HG02588 (cell line): ENCODE results near the gene TAF6.

Experiments
- ATAC-seq: cut with Tn5 transposase; IDR thresholded peaks from one replicate; pipeline ENCODE4 v1.9.1; 2021; ENCODE audit warnings: mild to moderate bottlenecking, moderate library complexity; ENCODE audit not compliant: unreplicated experiment

The TAF6 gene

DNA sequence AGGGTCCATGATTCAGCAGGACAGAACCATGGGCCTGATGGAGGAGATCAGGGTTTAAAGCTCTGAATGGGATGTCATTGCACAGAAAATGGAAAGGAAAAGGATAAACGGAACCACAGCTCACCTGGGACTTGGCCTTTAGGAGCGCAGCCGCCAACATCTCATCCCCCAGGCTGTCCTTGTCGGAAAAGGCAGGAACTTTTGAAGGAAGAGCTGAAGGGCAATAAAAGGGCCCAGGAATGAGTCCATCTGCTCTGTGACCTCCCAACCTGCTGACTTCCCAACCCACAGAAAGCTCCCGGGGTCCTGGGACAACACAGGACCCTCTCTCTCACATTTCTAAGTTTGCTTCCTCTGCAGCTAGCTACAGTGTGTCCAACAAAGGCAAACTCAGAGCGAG, 43.7 kb downstream of the TAF6 start:
- no peak for ATAC-seq

DNA sequence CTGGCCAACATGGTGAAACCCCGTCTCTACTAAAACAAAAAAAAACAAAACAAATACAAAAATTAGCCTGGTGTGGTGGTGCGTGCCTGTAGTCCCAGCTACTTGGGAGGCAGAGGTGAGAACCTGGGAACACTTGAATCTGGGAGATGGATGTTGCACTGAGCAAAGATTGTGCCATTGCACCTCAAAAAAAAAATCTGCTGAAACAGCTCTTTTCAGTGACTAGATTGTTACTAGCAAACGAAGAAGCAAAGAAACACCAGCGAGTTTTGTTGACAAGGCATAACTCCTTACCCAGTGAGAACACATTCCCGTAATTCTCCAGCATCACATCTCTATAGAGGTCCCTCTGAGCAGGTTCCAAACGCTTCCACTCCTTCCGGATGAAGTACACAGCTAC, 44.3 kb downstream of the TAF6 start:
- no peak for ATAC-seq

DNA sequence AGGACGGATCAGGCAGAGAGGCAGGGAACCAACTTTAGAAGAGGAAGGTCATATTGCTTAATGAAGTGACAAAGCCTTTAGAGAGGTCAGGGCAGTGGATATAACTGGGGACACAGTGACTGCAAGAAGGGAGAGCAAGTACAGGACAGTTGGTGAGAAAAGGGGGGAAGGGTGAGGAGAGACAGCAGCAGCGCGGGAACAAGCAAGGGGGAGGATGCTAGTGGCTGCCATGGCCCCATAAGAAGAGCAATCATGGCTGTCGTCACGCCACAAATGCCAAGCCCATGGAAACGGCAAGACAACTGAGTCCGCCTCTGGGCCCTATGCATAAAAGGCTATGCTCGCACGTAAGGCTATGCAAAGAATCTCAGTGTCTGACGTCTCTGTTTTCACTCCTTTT, 46.7 kb downstream of the TAF6 start:
- ATAC-seq, result no peak

DNA sequence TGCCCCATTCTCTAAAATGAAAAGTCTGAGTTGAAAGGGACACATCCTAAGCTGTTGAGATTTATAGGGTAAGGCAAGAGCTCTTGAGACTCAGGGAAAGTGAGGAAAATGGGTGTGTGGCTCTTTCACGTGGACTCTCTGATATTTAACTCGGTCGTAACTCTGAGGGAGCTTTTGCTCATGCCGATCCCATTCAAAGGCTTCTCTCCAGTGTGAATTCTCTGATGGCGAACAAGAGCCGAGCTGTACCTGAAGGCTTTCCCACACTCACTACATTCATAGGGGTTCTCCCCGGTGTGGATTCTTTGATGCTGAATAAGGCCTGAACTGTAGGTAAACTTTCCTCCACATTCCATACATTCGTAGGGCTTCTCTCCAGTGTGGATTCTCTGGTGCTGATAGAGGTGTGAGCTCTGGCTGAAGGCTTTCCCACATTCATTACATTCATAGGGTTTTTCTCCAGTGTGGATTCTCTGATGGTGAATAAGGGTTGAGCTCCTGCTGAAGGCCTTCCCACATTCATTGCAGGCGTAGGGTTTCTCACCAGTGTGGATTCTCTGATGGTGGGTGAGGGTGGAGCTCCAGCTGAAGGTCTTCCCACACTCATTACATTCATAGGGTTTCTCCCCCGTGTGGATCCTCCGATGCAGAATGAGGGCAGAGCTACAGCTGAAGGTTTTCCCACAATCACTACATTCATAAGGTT, 48.0 kb downstream of the TAF6 start:
- no peak for ATAC-seq

DNA sequence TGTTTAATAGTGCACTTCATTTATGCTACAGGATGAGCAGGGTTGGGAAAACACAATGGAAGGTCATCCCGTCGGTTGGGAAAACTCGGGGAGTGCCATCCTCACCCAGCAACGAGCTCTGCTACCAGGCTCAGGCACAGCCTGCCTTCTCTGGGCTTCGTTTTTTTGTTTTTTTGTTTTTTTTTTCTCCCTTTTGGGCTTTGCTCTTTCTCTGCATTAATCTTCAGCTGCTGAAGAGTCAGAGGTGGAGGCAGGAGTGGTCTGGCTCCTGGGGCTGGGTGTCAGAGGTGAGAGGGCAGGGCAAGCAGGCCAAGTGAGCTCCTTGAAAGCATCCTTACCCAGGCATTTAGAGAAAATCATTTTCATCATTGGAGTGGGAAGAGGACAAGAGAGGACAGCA, 49.2 kb downstream of the TAF6 start:
- no peak for ATAC-seq

DNA sequence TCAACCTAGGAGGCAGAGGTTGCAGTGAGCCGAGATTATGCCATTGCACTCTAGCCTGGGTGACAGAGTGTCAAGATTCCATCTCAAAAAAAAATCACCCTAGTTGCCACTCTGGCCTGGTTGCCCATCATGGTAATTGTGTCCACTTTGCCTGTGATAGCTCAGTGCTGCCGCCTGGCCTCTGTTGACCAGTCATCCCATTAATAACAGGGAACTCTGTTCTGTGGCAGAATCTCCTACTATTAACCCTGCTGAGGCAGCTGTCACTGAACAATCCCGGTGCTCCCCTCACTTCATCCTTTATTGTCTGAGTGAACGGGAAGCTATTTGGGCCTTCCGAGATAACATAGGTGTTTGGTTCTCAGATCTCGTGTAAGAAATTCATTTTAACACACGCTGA, 52.2 kb downstream of the TAF6 start:
- no peak for ATAC-seq

DNA sequence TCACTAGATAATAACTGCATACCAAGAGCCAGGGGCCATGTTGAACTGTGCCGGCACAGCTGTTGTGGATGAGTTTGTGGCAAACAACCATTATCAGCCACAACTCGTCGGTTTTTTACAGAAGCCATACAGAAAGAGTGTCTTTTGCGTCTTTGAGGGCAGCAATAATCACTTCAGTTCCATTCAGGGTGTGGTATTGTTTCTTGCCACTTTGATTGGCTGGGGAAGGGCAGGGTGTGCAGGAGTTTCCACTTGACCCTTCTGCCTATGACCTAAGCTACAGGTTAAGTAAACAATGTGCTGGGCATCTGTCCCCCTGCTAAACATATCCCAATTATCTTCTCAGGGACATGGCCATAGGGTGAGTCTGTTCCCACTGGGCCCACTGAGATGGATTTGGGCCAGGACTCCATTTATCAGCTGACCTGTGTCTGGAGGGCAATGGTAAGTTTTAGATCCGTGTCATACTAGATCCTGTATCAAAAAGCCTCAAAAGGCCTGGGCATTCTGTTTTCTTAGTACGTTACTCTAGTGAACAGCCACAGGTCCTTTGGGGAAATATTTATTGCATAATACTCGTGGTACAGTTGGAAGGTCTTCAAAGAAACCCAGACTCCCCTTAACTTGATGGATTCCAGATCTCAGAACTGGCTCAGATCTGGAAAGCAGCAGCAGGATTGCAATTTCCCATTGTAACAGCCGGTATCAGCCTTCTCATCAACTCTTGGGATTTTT, 53.5 kb downstream of the TAF6 start:
- no peak for ATAC-seq

DNA sequence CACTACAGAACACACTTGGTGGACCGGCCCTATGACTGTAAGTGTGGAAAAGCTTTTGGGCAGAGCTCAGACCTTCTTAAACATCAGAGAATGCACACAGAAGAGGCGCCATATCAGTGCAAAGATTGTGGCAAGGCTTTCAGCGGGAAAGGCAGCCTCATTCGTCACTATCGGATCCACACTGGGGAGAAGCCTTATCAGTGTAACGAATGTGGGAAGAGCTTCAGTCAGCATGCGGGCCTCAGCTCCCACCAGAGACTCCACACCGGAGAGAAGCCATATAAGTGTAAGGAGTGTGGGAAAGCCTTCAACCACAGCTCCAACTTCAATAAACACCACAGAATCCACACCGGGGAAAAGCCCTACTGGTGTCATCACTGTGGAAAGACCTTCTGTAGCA, 55.0 kb downstream of the TAF6 start:
- no peak for ATAC-seq

DNA sequence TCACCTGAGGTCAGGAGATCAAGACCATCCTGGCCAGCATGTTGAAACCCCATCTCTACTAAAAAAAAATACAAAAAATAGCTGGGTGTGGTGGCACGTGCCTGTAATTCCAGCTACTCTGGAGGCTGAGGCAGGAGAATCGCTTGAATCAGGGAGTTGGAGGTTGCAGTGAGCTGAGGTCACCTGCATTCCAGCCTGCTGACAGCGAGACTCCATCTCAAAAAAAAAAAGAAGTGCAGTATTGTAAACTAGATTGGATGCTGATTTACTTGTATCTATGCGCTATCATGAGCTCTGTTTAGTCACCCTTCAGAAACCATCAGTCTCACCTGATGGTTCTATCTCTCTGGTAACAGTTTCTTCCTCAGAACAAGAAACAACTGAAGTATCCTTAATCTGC, 55.8 kb downstream of the TAF6 start:
- ATAC-seq, result no peak

DNA sequence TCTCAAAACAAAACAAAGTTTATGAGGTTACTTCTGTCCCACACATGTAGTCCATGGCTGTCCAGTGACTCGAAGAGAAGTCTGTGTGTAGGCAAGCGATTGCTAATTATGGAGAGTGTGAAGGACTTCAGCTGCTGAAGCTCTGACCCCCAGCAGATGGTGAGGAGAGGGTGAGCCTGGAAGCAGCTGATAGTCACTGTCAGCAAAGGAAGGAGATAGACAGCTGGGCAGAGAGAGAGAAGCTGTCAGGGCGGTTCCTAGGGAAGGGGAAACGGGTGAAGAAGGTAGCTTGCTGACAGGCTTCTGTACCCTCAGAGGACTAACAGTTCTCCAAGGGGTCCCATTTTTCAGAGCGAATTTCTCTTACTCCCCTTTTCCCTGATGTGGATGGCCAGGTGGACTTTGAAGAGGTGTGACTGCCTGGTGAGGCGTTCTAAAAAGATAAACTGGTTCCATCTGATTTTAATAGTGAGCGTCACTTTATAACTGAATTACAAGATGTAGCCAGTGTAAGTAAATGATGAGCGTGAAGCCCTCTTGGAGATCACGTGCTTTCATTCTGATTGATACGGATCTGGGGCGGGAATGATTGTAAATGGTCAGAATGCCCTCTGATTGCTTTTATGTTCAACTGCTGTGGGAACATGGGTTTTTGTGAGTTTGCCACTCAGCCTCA, 57.5 kb downstream of the TAF6 start:
- ATAC-seq, result no peak

DNA sequence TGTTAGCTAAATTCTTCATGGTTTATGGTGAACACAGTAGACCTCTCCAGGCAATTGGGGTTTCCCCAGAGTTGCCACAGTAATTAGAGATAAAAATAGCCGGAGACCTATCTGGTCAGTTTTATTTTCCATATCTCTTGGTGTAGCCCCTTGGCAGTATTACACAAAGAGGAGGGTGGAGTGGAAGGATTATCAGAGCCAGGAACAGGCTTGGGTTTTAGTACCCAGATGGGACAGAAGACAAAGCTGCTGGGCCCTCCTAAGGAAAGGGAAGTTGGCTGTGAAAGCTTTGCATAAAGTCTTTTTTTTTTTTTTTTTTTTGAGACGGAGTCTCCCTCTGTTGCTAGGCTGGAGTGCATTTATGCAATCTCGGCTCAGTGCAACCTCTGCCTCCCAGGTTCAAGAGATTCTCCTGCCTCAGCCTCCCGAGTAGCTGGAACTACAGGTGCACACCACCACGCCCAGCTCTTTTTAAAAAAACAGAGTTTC, 59.9 kb downstream of the TAF6 start:
- ATAC-seq, result no peak
